OCI-LY7 (cell line): ENCODE data around the gene CES2. TPM values are rescaled to one million over a fixed set of nuclear protein-coding genes. Genes with fewer than 3 reads are reported as not detected.

ENCODE experiments used
- BruUV-seq: library from RNA; stranded (reverse); fragments of 400-500 nt; replicated peaks from 2 replicates; lab custom pipeline; 2021; lab: Mats Ljungman, UMichigan
- CTCF ChIA-PET: fragments of 300-600 bp; sonication (Branson Sonifier 250); formaldehyde crosslinking; loops from one replicate; lab custom pipeline; 2022; ENCODE audit warnings: antibody characterized with exemption; ENCODE audit not compliant: unreplicated experiment; lab: Charles Lee
- POLR2A ChIA-PET: fragments of 300-600 bp; sonication (Branson Sonifier 250); formaldehyde crosslinking; loops from one replicate; lab custom pipeline; 2022; ENCODE audit warnings: antibody characterized with exemption; lab: Charles Lee
- DNase-seq: peaks from one replicate; pipeline ENCODE4 v3.0.0-alpha.2; 2015; ENCODE audit warnings: low spot score
- H2AFZ ChIP-seq: fragments of 200-600 bp; sonication (generic), shearing (Covaris generic); 2 replicates; pipeline ENCODE4 v1.6.1; 2014; ENCODE audit warnings: mild to moderate bottlenecking, antibody characterized with exemption, low read length, moderate library complexity
- H3K27ac ChIP-seq: fragments of 200-600 bp; sonication (generic); 2 replicates; pipeline ENCODE4 v1.5.1; 2014; ENCODE audit warnings: mixed run types, low read depth, mild to moderate bottlenecking, moderate library complexity, low read length, inconsistent platforms; ENCODE audit not compliant: poor library complexity, severe bottlenecking
- H3K36me3 ChIP-seq: fragments of 200-600 bp; sonication (generic); 2 replicates; pipeline ENCODE4 v1.6.1; 2014; ENCODE audit warnings: mild to moderate bottlenecking, antibody characterized with exemption, low read length, moderate library complexity, mixed read lengths; ENCODE audit not compliant: insufficient read depth
- H3K4me1 ChIP-seq: fragments of 200-600 bp; sonication (generic); 2 replicates; pipeline ENCODE4 v1.5.1; 2014; ENCODE audit warnings: mild to moderate bottlenecking, low read length; ENCODE audit not compliant: insufficient read depth, poor library complexity, severe bottlenecking
- H3K4me2 ChIP-seq: fragments of 200-600 bp; sonication (generic); 2 replicates; pipeline ENCODE4 v1.6.1; 2014; ENCODE audit warnings: mild to moderate bottlenecking, low read length
- H3K4me3 ChIP-seq: fragments of 200-600 bp; sonication (generic); 2 replicates; pipeline ENCODE4 v1.5.1; 2014; ENCODE audit warnings: mild to moderate bottlenecking, low read depth, low read length; ENCODE audit not compliant: poor library complexity, severe bottlenecking
- H3K79me2 ChIP-seq: fragments of 200-600 bp; sonication (generic); 2 replicates; pipeline ENCODE4 v1.6.1; 2016; ENCODE audit warnings: low read depth, mild to moderate bottlenecking, low read length, moderate library complexity, mixed read lengths; ENCODE audit not compliant: insufficient read depth
- H3K9me2 ChIP-seq: fragments of 200-600 bp; sonication (generic); 2 replicates; pipeline ENCODE4 v1.6.1; 2016; ENCODE audit warnings: mild to moderate bottlenecking, low read length, mixed read lengths; ENCODE audit not compliant: insufficient read depth
- H3K9me3 ChIP-seq: fragments of 200-600 bp; sonication (generic); 2 replicates; pipeline ENCODE4 v1.6.1; 2014; ENCODE audit warnings: mild to moderate bottlenecking, mixed run types, low read length, mixed read lengths
- H4K20me1 ChIP-seq: fragments of 200-600 bp; sonication (generic); 2 replicates; pipeline ENCODE4 v1.6.1; 2014; ENCODE audit warnings: mild to moderate bottlenecking, antibody characterized with exemption, low read length, moderate library complexity, mixed read lengths; ENCODE audit not compliant: insufficient read depth
- CTCF ChIP-seq: fragments of 200-600 bp; sonication (generic); conservative IDR thresholded peaks from 2 replicates; pipeline ENCODE4 v1.5.1; 2014; ENCODE audit warnings: mild to moderate bottlenecking, antibody characterized with exemption, low read length, moderate library complexity, mixed read lengths
- EZH2phosphoT487 ChIP-seq: fragments of 200-600 bp; sonication (generic); IDR thresholded peaks from 2 replicates; pipeline ENCODE4 v1.6.1; 2018; ENCODE audit warnings: low read depth, borderline replicate concordance, mild to moderate bottlenecking, mixed run types, antibody characterized with exemption, low read length, moderate library complexity, mixed read lengths
- intact Hi-C: fragments of 100-400 bp; cut with micrococcal nuclease; formaldehyde crosslinking; loops from one replicate; pipeline ENCODE4 v1.10.0; 2022; ENCODE audit not compliant: unreplicated experiment
- total RNA-seq, 2 experiments: library from RNA; depleted of rRNA in 1 of 2; stranded (reverse); fragments of >200 nt in 1 of 2; shearing (Covaris generic) in 1 of 2; gene quantifications; 2 replicates each; pipeline ENCODE4 v1.2.3, GENCODE V29; 2014 to 2022

The CES2 gene
- total RNA-seq, 2 experiments from 2014 or later, result 29.6 to 30.7 TPM

- H3K9me2 ChIP-seq, result no peaks in the 10 kb centered on the region
- no peak overlapping the region for H3K4me3 ChIP-seq
- no peak for DNase-seq
- H3K9me3 ChIP-seq, result no peaks in the 10 kb centered on the region
- CTCF ChIA-PET, result no interaction called here
- H4K20me1 ChIP-seq, result no peaks in the 10 kb centered on the region
- no peak overlapping the region for H3K27ac ChIP-seq
- H3K4me2 ChIP-seq, result no peak overlapping the region
- H3K79me2 ChIP-seq, result no peaks in the 10 kb centered on the region
- BruUV-seq, result no TSS peak
- peaks cover 2% of the 10 kb centered on the region; the same call in 1 of the 2 replicates for H3K36me3 ChIP-seq
- intact Hi-C loops, result no loop called here
- POLR2A ChIA-PET, result no interaction called here
- TF ChIP-seq CTCF (no peak), EZH2phosphoT487 (no peak)
- H2AFZ ChIP-seq, result no peak overlapping the region
- no peaks in the 10 kb centered on the region for H3K4me1 ChIP-seq
Measured at GRCh38 chr16:66926171-66926947, 9.0 kb upstream of the CES2 start.

- intact Hi-C loops, result no loop called here
- Histone ChIP-seq H4K20me1 (no peaks in the 10 kb centered on the region), H3K4me3 (no peak overlapping the region), H3K4me1 (no peaks in the 10 kb centered on the region), H2AFZ (no peak overlapping the region), H3K4me2 (no peak overlapping the region), H3K9me3 (no peaks in the 10 kb centered on the region), H3K79me2 (no peaks in the 10 kb centered on the region), H3K36me3 (peaks cover 8% of the 10 kb centered on the region; the same call in 1 of the 2 replicates), H3K27ac (no peak overlapping the region), H3K9me2 (no peaks in the 10 kb centered on the region)
- BruUV-seq, result no TSS peak
- ChIA-PET CTCF (no interaction called here), POLR2A (interaction anchor here (0.6 kb wide), 1 partner anchor 185 kb away, joined by 3 read pairs; no protein-coding TSS in a partner anchor)
- TF ChIP-seq EZH2phosphoT487 (no peak), CTCF (no peak)
- no peak for DNase-seq
Measured at GRCh38 chr16:66926961-66927436, 8.3 kb upstream of the CES2 start.
